Activated T-cell treated with anti-CD3 and anti-CD28 coated beads, Interleukin-2, amount 50 U/mL, for 48 hours (primary cell): Measurements from ENCODE around the gene VSIR.

Source experiments
- DNase-seq, 2 experiments: peaks; one replicate each; pipeline ENCODE4 v3.0.0-alpha.2; 2020

The VSIR gene

DNA sequence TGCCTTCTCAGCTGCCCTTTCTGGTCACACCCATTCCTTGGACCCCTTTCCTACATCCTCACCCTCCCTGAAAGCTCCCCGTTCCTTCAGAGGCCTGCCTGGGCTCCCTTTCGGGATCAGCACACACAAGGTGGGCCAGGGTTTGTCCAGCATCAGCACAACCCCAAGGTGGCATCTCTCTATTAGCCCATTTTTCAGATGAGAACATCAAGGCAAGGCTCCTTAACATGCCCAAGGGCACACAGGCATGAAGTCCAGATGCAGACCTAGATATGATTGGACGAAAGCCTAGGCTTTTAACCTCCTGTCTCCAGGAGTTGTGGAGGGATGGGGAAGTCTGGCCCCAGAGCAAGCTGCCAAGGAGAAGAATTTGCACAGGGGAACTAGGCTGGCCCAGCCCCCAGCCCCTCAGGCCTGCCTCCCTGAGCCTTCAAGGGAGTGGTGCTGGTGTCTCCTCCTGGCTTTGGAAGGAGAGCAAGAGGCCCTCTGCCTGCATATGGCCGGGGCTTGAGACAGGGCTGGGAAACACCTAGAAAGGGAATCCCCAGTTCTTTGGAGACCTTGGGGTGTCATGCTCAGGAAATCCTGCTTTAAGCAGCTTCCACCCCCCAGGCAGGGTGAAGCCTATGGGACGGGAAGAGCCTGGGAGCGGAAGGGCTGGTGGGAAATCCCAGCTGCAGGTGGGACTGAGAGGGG is 9.0 kb upstream of the VSIR start:
- no peak for DNase-seq

DNA sequence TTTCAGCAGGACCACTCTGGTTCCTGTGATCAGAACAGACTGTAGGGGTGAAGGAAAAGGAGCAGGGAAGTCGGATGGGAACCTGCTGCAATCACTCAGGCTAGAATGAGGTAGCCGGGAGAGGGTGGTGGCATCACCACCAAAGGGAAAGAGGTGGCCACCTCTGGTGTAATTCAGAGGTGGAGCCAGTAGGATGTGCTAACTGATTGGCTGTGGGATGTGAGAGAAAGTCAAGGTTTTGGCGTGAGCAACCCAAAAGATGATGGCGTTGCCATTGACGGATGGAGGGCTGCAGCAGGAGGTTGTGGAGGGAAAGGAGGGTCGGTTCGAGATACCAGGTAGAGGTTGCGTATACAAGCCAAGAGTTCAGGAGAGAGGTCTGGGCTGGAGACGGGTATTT is 7.4 kb upstream of the VSIR start:
- DNase-seq = no peak

DNA sequence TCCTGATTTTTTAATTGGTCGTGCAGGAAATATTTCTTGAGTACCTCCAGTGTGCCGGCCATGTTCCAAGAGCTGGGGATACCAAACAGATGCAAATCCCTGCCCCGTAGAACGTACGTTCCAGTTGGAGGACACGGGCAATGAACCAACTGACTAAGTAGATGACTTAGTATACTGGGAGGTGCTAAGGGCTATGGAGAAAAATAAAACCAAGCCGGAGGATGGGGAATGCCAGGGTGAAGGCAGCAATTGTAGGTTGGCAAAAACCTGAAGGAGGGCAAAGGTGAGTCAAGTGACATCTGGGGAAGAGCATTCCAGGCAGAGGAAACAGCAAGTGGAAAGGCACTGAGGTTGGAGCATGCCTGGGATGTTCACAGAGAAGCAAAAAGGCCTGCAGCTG is 6.8 kb upstream of the VSIR start:
- no peak for DNase-seq

DNA sequence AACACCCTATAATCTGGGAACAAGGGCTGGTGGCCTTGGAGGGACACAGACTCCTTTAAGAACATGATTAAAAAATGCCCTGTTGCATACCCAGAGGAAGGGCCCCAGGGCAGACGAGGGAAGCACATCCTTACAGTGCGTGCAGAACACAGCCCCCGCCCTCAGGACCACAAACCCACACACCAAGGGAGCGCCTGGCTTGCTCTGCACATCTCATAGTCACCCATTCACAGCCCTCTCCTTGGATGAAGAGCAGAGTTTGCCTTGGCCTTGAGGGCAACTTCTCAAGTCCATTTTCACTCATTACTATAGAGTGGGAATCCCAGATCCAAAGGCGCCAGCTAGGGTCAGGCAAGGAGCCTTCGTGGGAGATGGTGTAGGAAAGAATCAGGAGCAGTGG is 6.3 kb upstream of the VSIR start:
- no peak for DNase-seq

DNA sequence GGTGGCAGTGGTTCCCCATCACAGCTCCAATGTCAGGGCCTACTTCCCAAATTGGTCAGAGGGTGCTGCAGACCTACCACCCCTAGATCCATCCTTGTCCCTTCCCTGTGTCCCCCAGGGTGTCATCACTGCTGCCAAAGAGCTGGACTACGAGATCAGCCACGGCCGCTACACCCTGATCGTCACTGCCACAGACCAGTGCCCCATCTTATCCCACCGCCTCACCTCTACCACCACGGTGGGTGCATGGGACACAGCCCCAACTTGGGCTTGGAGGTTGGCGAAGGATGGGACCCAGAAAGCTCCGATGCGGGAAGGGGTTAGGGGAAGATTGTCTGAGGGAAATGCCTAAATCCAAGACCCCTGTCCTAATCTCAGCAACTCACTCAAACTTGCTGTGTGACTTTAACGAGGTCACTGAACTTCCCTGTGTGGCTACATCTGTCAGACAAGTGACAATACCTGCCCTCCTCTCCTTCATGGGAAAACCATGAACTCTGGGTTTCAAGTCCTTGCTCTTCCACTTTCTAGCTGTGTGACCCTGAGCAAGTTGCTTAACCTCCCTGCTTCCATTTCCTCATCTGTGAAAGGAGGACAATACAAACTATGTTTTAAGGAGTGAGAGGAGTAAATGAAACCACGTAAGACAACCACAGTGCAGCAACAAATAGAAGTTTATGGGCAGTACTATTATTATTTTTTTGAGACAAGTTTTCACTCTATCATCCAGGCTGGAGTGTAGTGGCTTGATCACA is 4.9 kb upstream of the VSIR start:
- no peak for DNase-seq

DNA sequence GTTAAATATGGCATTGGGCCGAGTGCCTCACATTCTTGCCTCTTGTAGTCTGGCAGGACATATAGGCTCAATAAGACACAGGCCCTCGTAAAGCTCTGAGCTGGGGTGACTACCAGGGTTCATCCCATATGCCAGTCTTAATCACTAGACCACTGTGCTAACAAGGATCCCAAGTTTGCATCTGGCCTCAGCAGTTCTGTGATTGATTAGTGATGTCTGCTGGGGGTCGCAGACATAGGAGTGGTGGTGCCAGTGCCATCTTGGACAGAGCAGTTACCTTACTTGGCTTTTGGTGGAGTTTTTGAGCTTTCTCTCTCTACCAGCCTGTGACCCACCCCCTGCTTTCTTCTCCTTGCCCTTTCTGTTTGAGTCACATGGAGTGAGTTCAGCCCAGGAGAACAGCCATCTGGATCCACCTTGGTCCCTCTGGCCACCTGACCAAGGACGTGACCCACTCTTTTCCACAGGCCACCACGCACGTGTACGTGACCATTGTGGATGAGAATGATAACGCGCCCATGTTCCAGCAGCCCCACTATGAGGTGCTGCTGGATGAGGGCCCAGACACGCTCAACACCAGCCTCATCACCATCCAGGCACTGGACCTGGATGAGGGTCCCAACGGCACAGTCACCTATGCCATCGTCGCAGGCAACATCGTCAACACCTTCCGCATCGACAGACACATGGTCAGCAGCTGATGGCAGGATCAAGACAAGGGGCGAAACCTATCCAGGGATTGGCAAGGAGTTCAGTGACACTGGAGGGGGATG is 4.1 kb upstream of the VSIR start:
- DNase-seq = no peak

DNA sequence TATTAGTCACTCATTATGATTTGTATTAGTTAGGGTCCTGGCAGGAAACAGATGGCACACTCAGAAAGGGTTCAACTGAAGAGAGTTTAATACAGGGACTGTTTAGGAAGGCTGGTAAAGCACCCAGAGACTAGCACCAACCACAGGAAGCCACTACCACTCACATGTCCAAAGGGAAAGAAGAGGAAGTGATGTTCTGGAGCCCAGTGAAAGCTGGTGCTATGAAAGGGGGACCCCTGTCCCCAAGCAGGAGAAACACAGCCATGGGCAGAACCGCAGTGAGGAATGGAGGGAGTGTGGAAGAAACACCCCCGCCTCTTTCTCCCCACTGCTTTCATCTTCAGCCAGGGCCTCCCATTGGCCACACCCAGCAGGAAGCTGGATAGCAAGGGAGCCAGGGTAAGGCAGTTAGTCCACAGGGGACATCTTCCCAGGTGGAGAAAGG is 3.2 kb upstream of the VSIR start:
- no peak for DNase-seq

DNA sequence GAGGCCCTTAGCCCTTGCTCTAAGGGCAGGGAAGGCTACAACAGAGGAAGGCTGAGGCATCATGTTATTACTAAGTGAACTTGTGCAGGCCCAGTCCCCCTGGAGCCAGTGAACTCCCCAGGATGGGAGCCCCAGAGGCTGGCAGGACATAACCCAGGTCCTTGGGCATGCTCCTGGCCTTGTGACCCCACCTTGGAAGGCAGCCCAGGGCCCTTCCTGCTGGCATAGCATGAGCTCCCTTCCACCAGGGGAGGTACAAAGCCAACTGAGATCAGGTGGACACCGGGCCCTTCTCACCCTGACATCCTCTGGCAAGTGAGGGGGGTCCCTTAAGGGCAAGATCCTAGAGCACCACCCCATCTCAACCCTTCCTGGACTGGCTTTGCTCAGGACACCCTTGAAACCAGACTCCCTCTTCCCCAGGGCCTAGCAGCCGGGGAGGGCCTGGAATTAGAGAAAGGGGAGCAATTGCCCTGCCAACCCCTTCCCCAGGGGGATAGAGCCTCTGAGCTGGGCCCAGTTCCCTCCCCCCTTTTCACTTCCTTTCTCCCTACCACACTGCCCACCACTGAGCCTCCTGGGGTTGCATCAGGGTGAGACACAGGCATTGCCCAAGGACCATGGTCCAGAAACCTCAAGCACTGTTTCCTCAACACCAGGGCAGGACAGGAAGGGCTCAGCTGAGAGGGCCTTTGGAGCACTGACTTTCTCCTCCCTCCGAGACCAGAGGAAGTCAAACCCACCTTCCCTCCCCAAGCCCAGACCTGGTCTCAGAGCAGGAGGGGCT is 1.8 kb upstream of the VSIR start:
- DNase-seq = no peak

DNA sequence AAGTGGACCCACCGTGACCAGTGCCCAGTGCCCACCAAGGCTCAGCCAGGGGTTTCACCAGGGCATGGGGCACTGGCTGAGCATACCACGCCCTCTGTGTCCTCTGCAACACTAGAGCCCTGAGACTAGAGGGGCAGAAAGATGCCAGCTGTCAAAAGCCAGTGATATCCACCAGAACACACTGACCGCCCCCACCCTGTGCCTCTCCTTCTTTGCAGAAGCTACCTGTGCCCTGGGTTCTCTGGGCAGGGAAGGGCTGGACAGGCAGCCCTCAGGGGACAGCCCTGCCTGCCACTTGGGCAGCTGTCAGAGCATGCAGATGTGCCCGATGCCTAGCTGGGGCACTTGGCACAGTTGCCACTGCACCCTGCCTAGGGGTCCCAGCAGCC is 494 bp downstream of the VSIR start:
- peak in 1 of 2 experiments; percentile 54 for DNase-seq

DNA sequence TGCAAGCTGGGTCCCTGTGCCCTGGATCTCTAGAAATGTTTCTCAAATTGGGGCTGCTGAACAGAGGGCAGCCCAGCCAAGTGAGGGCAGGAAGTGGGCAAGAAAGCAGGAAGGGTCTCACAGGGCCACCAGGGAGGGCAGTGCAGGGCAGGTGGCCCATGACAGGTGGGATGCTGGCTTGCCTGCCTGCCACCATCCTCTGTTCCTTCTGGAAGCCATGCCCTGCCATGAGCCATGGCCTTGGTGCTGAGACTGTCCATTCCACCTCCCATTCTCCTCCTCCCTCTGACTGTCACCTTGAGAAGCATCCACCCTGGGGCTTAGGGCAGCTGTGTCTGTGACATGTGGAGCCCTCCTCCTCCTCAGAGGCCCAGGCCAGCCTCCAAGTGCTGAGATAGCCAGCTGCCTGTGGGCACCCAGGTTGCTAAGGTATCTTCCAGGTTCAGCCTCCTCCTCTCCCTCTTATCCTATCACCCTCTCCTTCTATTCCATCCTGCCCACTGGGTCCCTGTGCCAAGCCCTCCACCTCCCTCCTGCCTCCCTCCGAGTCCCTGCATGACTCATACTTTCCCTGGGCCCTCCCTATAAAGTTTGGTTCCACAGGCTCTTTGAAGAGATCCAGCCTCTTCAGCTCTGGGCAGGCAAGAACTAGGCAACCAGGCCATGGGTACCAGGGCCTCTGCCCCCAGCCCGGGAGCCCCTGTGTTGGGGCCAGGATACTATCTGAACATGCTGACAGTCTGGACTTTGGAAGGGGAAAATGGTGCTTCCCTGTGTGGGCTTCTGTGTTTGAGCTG is 1.3 kb downstream of the VSIR start:
- DNase-seq = peak; percentile 45 to 56

DNA sequence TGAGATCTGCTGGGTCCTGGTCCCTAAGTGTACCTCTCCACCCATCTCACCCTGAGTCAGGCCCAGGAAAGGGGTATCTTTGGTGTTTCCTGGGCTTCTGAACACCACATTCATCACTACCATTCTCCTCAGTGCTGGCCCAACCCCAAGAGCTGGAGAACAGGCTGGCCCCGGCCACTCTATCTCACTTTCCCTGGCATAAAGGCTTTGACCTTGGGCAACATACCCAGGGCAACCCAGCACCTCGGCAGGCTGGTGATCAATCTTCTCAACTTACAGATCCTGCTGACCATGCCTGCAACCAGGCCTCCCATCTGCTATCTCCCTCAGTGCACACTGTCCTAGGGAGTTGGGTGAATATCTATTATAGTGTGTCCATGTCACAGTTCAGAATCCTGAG is 2.1 kb downstream of the VSIR start:
- DNase-seq = no peak

DNA sequence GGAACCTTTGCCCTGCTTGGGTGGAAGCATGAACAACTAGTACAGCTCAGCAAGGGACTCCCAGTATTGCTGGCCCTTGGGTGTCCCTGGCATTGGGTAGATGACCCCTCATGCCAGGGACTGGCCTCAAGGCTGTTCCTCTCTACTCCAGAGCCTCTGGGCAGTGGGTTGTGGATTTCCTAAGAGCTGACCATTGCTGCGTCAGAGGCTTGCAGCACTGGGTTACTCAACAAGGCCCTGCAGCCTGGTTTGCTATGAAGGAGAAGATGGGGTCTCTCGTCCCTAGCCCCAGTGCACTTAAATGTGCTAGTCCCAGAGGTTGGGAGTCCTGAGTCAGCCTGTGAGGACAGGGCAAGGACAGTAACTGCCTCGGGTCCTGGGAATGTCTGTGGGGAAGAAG is 2.5 kb downstream of the VSIR start:
- DNase-seq = no peak

DNA sequence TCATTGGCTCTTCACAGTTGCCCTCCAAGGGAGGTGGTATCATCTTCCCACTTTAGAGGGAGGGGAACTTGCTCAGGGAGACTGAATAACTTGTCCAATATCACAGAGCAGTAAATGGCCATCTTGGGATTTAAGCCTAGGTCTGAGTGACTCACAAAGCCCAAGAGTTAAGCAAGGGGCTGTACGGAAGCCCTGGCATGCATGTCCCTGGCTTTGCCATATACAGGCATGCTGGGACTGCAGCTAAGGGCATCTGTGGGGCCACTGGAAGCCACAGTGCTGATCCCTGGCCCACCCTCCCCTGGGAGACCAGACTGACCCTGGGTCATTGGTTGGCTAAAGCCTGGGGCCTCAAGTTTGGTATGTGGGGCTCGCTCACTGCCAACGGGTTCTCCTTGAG is 3.1 kb downstream of the VSIR start:
- DNase-seq = no peak

DNA sequence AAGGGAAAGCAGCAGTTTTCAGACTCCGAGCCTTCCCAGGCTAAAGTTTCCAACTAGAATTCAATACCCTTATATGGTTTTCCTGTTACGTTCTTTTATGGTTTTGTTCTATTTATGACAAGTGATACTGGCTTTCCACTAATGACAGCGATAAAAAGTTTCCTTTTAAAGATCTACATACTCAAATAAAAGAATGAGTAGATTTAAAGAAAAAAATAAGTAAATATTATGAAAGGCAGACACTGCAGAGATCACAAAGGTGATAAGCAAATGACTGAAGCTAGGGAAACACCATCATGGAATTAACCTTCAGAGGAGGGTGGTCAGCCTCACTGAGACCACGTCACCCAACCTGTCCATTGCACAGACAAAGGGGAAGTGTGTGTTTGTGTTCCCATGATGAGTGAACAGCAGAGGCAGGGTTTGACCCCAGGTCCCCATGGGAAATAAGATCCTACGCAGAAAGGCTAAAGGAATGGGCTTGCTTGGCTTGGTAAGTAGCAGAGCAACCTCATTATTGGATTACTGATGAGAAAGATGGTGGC is 4.0 kb downstream of the VSIR start:
- peak in 1 of 2 experiments; percentile 51 for DNase-seq

DNA sequence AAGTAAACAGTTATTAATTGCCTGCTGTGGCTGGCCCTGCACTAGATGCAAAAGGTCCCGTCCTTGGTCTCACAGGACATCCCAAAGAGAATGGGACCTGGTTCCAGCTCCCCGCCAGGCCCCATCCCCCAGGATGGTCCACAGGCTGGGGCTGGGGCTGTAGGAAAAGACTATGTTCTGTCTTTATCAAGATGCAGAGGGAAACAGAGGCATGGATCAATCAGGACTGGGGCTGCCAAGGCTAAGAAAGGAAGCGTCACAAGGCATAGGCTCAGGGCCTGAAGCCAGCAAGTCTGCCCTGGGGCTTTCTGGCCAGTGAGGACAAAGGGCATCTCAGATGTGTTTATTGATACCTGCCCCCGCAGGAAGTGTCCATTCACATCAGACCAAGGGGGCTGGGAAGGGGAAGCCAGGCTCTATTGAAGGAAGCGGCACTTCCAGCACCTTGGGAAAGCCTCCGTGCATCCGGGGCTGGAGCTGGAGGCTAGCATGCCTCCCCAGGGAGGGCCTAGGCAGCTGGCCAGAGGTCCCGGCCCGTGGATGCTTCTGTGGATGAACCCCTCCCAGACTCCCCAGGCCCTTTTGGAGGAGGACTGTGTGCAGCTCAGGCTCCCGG is 5.8 kb downstream of the VSIR start:
- no peak for DNase-seq

DNA sequence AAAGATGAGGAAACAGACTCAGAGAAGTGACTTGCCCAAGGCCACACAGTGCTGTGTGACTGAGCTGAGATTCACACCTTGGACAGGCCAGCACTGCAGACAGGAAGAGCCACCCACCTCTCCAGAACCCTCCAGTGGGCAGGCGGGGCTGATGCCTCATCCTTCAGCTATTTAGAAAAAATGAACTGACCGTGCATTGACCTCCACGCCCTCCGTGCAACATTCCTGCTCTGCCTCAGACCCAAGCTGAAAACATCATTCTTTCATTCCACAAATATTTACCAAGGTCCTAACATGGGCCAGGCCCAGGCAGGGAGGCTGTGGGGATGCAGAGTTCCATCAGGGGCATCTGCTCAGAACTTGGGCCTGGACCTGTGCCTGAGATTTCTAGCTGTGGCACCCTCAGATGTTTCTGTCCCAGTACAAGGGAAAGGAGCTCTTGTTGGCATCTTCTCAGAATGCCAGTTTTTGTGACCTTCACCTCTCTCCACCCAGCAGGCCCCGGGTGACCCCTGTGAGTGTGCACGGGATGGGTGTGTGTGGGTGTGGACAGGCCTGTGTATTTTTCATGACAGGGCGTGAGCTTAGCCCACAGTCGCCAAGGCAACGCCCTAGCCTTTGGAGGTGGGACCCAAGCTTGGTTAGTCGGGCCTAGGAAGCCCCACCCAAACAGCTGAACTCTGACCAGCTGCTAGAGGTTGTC is 6.5 kb downstream of the VSIR start:
- peak; percentile 44 to 52 for DNase-seq

DNA sequence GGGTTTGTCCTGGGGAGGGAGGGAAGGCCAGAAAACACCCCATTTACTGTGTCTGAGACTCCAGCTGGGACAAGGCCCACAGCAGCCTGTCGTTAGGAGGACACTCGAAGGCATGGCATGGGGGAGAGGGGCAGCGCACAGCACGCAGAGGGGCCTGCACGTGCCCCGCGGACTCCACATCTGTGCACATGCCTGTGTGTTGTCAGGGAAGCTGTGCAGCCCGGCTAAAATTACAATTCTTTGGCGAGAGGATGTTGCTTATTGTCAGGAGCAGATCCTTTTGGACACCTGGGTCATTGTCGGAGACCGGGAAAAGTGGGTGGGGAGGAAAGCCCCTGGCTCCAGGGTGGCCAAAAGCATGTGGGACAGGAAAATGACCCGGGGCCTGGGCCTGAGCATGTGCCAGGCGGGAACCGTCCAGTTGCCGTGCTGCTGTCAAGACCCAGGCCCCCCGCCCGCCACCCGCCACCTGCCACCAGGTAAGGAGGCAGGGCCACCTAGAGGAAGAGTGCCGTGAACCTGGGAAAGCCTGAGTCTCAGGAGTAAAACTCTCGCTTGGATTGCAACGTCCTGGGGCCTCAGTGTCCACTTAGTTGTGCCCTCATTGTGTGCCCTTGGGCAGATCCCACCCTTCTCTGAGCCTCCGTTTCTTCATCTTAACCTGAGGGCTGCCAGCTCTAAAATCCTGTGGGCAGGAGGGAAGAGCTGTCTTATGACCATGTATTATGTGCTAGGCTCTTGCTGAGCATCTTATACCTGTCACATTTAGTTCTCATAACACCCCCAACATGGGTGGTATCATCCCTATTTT is 7.2 kb downstream of the VSIR start:
- DNase-seq = no peak

DNA sequence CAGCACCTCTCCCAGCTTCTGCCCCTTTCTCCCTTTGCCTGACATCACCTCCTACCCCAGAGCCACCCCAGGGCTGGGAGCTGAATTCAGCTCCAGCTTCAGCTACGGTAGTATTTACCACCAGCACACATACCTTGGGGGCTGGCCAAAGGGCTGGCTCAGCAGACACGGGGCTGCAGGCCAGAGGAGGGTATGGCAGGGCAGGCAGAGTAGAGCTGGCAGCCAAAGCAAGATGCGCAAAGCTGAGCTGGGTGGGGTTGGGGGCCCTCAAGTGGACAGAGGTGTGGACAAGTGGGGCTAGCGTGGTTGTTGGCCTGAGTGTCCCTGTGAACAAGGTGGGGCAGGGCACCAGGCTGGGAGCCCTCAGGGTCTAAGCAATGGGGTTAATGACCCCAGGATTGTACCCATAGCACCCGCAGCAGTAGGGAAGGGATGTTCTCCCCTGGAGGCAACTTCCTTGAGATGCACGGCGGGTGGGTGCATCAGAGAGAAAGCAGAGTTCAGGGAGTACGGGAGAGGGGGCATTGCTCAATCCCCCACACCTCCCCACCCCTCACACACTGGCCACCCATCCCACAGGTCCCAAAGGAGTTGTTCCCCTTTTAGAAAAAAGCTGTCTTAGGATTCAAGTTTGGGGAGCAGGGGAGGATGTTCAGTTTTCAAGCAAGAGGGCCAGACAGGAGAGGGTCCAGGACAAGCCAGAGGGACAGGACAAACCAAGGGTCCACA is 8.0 kb downstream of the VSIR start:
- DNase-seq = no peak
